HEK293 (cell line): ENCODE results near the gene MTA1.

Source experiments
- ELK4 ChIP-seq: IDR thresholded peaks from 2 replicates; pipeline ENCODE4 v1.6.1; 2011; ENCODE audit warnings: mild to moderate bottlenecking, low read depth, low read length, borderline replicate concordance
- GLIS1 ChIP-seq: fragments of 450-650 bp; formaldehyde crosslinking; IDR thresholded peaks from 2 replicates; pipeline ENCODE4 v1.5.1; 2016; ENCODE audit warnings: missing biosample characterization, missing genetic modification characterization
- GLIS2 ChIP-seq: fragments of 450-650 bp; formaldehyde crosslinking; IDR thresholded peaks from 2 replicates; pipeline ENCODE4 v1.5.1; 2016; ENCODE audit warnings: missing biosample characterization, missing genetic modification characterization
- KLF17 ChIP-seq: fragments of 450-650 bp; formaldehyde crosslinking; IDR thresholded peaks from 2 replicates; pipeline ENCODE4 v1.5.1; 2016; ENCODE audit warnings: missing biosample characterization, missing genetic modification characterization
- KLF8 ChIP-seq: fragments of 450-650 bp; formaldehyde crosslinking; IDR thresholded peaks from 2 replicates; pipeline ENCODE4 v1.5.1; 2016; ENCODE audit warnings: missing biosample characterization, missing genetic modification characterization
- PBX3 ChIP-seq: sonication (generic); formaldehyde crosslinking; IDR thresholded peaks from 2 replicates; pipeline ENCODE4 v1.8.1; 2022; ENCODE audit warnings: mild to moderate bottlenecking, moderate library complexity, missing genetic modification reagents
- PRDM10 ChIP-seq: fragments of 450-650 bp; formaldehyde crosslinking; IDR thresholded peaks from 2 replicates; pipeline ENCODE4 v1.5.1; 2016; ENCODE audit warnings: missing biosample characterization, missing genetic modification characterization
- PRDM6 ChIP-seq: fragments of 450-650 bp; formaldehyde crosslinking; IDR thresholded peaks from 2 replicates; pipeline ENCODE4 v1.5.1; 2017; ENCODE audit warnings: missing biosample characterization, missing genetic modification characterization
- ZFHX2 ChIP-seq: fragments of 450-650 bp; formaldehyde crosslinking; conservative IDR thresholded peaks from 2 replicates; pipeline ENCODE4 v1.5.1; 2016; ENCODE audit warnings: missing biosample characterization, missing genetic modification characterization
- ZIC2 ChIP-seq: fragments of 450-650 bp; formaldehyde crosslinking; IDR thresholded peaks from 2 replicates; pipeline ENCODE4 v1.5.1; 2016; ENCODE audit warnings: missing biosample characterization, missing genetic modification characterization
- ZNF16 ChIP-seq: fragments of 450-650 bp; formaldehyde crosslinking; IDR thresholded peaks from 2 replicates; pipeline ENCODE4 v1.5.1; 2016; ENCODE audit warnings: low read depth, missing biosample characterization, missing genetic modification characterization
- ZNF169 ChIP-seq: fragments of 450-650 bp; formaldehyde crosslinking; IDR thresholded peaks from 2 replicates; pipeline ENCODE4 v1.5.1; 2016; ENCODE audit warnings: missing biosample characterization, missing genetic modification characterization
- ZNF311 ChIP-seq: fragments of 450-650 bp; formaldehyde crosslinking; IDR thresholded peaks from 2 replicates; pipeline ENCODE4 v1.5.1; 2017; ENCODE audit warnings: missing biosample characterization, missing genetic modification characterization, borderline replicate concordance
- ZNF37A ChIP-seq: fragments of 450-650 bp; IDR thresholded peaks from 2 replicates; pipeline ENCODE4 v1.5.1; 2018; ENCODE audit warnings: missing biosample characterization, missing genetic modification characterization
- ZNF626 ChIP-seq: fragments of 450-650 bp; sonication (Bioruptor Pico); formaldehyde crosslinking; IDR thresholded peaks from 2 replicates; pipeline ENCODE4 v1.5.1; 2018; ENCODE audit warnings: missing biosample characterization, missing genetic modification characterization, inconsistent platforms
- ZNF677 ChIP-seq: fragments of 450-650 bp; IDR thresholded peaks from 2 replicates; pipeline ENCODE4 v1.5.0; 2018; ENCODE audit warnings: missing biosample characterization, mild to moderate bottlenecking, missing genetic modification characterization, moderate library complexity
- ZNF701 ChIP-seq: fragments of 450-650 bp; formaldehyde crosslinking; IDR thresholded peaks from 2 replicates; pipeline ENCODE4 v1.5.1; 2016; ENCODE audit warnings: missing biosample characterization, missing genetic modification characterization
- ZNF747 ChIP-seq: fragments of 450-650 bp; formaldehyde crosslinking; IDR thresholded peaks from 2 replicates; pipeline ENCODE4 v1.5.1; 2016; ENCODE audit warnings: missing biosample characterization, missing genetic modification characterization
- TF ChIP-seq, protein P1 (sequence below): fragments of 450-650 bp; IDR thresholded peaks from 2 replicates; pipeline ENCODE4 v1.5.1; 2018; ENCODE audit warnings: missing biosample characterization, missing genetic modification characterization
- TF ChIP-seq, protein P2 (sequence below): fragments of 450-650 bp; formaldehyde crosslinking; IDR thresholded peaks from 2 replicates; pipeline ENCODE4 v1.5.1; 2016; ENCODE audit warnings: missing biosample characterization, missing genetic modification characterization, low read depth
- TF ChIP-seq, protein P3 (sequence below): fragments of 450-650 bp; formaldehyde crosslinking; IDR thresholded peaks from 2 replicates; pipeline ENCODE4 v1.5.1; 2016; ENCODE audit warnings: missing biosample characterization, missing genetic modification characterization

Gene MTA1

GRCh38 chr14:105411017-105411941 lies 8.3 kb upstream of the MTA1 start (continued):
- TF ChIP-seq ELK4, result no peak
- no peak for TF ChIP-seq ZNF169 (tag by site-specific recombination)
- TF ChIP-seq ZNF701 (tag by site-specific recombination), result no peak
- no peak for TF ChIP-seq PRDM6 (tag by site-specific recombination)
- TF ChIP-seq PRDM10, result no peak
- TF ChIP-seq ZNF747 (tag by site-specific recombination), result no peak
- TF ChIP-seq, protein P1, sequence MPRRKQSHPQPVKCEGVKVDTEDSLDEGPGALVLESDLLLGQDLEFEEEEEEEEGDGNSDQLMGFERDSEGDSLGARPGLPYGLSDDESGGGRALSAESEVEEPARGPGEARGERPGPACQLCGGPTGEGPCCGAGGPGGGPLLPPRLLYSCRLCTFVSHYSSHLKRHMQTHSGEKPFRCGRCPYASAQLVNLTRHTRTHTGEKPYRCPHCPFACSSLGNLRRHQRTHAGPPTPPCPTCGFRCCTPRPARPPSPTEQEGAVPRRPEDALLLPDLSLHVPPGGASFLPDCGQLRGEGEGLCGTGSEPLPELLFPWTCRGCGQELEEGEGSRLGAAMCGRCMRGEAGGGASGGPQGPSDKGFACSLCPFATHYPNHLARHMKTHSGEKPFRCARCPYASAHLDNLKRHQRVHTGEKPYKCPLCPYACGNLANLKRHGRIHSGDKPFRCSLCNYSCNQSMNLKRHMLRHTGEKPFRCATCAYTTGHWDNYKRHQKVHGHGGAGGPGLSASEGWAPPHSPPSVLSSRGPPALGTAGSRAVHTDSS, result no peak
- no peak for TF ChIP-seq ZNF311 (tag by site-specific recombination)
- no peak for TF ChIP-seq ZNF626 (tag by site-specific recombination)
- TF ChIP-seq, protein P2, sequence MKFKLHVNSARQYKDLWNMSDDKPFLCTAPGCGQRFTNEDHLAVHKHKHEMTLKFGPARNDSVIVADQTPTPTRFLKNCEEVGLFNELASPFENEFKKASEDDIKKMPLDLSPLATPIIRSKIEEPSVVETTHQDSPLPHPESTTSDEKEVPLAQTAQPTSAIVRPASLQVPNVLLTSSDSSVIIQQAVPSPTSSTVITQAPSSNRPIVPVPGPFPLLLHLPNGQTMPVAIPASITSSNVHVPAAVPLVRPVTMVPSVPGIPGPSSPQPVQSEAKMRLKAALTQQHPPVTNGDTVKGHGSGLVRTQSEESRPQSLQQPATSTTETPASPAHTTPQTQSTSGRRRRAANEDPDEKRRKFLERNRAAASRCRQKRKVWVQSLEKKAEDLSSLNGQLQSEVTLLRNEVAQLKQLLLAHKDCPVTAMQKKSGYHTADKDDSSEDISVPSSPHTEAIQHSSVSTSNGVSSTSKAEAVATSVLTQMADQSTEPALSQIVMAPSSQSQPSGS (tag by site-specific recombination), result no peak
- 0 out of 2 replicates have a peak, but pooled peaks have one; percentile 11 for TF ChIP-seq ZFHX2 (tag by site-specific recombination)
- TF ChIP-seq PBX3, result no peak
- no peak for TF ChIP-seq ZNF37A (tag by site-specific recombination)
- TF ChIP-seq ZNF677 (tag by site-specific recombination), result peak; percentile 48; the same call in 1 of the 2 replicates
- no peak for TF ChIP-seq KLF8
- peak; percentile 15; the same call in 1 of the 2 replicates for TF ChIP-seq GLIS2 (tag by site-specific recombination)
- TF ChIP-seq ZIC2 (tag by site-specific recombination), result peak; percentile 84
- TF ChIP-seq KLF17 (tag by site-specific recombination), result no peak
- TF ChIP-seq ZNF16 (tag by site-specific recombination), result no peak
- peak; percentile 23 for TF ChIP-seq GLIS1 (tag by site-specific recombination)
- TF ChIP-seq, protein P3, sequence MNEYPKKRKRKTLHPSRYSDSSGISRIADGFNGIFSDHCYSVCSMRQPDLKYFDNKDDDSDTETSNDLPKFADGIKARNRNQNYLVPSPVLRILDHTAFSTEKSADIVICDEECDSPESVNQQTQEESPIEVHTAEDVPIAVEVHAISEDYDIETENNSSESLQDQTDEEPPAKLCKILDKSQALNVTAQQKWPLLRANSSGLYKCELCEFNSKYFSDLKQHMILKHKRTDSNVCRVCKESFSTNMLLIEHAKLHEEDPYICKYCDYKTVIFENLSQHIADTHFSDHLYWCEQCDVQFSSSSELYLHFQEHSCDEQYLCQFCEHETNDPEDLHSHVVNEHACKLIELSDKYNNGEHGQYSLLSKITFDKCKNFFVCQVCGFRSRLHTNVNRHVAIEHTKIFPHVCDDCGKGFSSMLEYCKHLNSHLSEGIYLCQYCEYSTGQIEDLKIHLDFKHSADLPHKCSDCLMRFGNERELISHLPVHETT (tag by site-specific recombination), result no peak
